Stimulated activated CD4-positive, alpha-beta T cell treated with anti-CD3 and anti-CD28 coated beads, TNF-alpha, amount 100 ng/mL, for 4 hours (primary cell): ENCODE data around the gene TNNI3.
"Not testable (repeated sequence)": the region's sequence is repeated elsewhere in the genome, so short reads cannot be mapped to it uniquely, and the experiment has no call there.

ENCODE experiments used
- DNase-seq, 3 experiments: peaks; one replicate each; pipeline ENCODE4 v3.0.0-alpha.2; 2020; ENCODE audit warnings: low read depth in 3 of 3

Gene TNNI3

DNA sequence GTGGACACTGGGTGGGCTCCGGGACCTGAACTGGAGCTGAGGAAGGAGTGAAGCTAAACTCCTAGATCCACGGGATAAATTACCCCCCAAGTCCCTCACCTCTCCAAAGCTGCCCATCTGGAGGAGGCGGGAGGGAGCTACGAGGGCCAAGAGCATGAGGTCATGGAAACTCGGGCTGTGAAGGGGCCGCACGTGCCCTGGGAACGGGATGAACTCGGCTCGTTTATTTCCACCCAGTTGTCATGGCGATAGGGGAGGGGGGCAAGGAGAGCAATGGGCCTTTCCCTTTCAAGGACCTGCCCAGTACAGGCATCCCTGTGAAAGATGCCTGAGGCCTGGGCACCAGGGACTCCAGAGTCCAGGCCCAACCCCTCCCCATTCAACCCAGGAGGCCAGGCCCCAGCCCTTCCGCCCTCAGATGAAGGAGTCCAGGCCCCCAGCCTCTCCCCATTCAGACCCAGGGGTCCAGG, 43.9 kb downstream of the TNNI3 start:
- DNase-seq = no peak

DNA sequence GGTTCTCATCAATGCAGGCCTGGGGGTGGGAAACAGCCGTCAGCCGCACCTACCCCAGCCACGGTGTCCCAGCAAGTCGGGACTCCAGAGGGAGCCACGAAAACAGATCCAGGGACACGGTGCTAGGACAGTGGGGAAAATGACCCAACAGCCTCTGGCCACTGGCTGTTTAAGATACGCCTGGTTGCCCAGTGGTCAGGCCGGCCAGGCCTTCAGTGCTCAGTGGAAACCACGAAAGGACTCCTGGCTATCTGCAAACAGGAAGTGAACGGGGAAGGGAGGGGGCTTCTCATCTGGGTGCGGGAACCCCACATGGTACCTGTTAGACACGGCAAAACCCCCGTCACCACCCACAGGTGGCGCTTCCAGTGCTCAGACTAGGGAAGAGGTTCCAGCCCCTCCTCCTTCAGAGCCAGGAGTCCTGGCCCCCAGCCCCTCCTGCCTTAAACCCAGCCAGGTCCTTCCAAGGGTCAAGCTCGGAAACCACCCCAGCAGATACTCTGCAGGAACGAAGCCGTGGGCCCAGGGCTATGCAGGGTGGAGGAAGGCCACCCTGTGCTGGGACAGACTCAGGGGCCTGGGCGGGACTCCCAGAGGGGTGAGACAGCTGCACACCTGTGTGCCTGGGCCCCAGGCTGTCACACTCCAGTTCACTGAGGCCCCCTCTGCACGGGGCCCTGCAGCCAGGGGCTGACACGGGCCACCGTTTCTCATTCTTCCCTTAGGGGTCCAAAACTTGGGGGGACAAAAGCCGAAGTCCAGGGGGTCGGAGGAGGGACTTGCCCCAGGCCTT, 44.6 kb downstream of the TNNI3 start:
- no peak for DNase-seq

- no peak for DNase-seq
These were observed 45.2 kb downstream of the TNNI3 start for GRCh38 chr19:55112246-55112776.

GRCh38 chr19:55111238-55111831, 46.2 kb downstream of the TNNI3 start:
- DNase-seq = no peak

DNA sequence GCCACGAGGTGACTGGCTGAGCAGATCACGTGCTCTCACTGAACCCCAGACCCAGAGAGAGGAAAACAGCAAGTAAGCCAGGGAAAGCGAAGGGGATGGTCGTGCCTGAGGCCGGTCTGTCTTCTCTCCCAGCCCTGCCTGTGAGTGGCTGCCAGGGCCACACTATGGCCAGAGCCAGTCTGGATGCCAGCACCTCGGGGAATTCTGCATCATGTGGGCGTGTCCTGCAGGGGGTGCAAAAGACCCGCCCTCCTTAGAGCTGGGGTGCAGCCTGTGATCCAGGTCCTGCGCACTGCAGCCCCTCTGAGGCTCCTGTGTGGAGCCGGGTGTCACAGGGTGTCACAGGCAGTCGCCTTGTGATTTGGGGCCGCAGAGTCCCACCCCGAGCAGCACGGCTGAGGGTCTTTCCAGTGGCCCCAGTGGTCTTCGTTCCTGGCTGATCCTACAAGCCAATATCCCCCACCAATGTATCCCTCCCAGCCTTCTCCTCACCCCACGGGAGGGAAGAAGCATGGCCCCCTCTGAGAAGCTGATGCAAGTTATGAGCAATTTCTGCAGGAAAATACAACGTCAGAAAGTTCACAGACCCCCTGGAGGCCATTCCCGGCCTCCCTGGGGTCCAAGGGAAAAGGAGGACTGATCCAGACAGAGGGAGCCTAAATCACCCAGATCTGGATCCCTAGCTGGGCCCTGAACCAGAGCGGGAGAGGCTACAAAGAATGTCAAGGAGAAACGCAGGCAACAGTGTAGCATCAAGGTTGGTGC, 47.8 kb downstream of the TNNI3 start:
- no peak for DNase-seq

GRCh38 chr19:55107252-55107651, 50.3 kb downstream of the TNNI3 start:
- not testable (repeated sequence) for DNase-seq

DNA sequence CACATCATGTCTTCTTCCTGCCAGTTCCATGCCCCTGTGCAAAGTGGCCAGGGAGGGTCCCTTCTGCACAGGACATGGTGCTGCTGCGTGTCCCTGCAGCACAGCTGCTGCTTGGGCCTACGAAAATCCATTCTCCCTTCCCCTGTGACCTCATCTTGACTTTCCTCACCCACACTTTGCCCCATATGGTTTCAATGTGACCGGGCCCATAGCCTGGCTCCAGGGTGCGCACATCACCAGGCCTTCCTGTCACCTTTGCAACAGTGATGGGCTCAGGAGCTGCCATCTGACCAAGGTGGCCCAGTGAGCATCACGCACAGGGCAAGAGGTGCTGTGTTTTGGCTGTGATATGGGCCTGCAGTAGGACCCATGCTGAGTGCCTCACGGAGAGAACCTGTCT, 50.9 kb downstream of the TNNI3 start:
- DNase-seq = no peak

- DNase-seq = no peak
These were observed 52.3 kb downstream of the TNNI3 start for GRCh38 chr19:55105237-55105636.

DNA sequence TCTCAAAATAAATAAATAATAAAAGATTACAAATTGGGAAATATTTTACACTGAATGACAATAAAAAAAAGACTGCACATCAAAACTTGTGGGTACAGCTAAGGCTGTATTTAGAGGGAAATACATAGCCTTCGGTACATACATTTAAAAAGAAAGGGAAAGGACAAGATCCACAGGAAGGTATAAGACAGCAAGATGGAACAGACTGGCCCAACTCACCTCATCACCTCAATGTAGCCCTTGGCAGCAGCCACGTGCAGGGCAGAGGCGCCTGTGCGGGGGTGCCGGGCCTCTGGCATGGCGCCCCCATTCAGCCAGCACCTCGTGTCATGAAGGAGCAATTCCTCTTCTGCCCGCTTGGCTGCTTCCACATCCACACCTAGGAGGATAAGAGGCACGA, 54.3 kb downstream of the TNNI3 start:
- DNase-seq = no peak
